ENCODE measurements around the gene ATP8B4.

DNA sequence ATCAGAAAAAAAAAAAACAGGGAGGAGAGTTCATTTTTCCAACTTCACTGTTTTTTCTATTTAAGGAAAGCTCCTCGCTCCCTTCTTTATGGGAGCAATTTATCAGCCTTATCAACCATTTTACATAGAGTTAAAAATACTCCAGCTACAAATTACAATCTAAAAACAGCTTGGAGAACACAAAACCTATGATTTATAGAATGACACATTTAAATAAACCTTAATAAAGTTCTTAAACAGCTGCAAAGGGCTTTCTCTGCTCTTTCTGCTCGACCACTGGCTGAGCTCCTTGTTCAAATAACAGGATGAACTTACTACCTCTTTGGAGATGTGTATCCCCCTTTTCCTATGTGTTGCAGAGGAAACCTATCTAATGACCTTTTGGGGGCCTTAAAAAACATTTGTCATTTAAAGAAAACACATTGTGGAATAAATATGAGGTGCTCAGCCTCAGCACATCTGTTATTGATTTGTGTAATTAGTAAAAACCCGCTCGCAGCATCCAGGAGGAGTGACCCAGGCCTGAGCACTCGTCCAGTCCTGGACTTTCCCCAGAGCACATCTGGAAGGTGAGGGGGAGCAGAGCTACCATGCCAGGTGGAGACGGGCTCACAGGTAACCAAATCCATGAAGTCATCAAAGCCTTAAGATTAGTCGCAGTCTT lies 231.2 kb downstream of the ATP8B4 start:
- TF ChIP-seq, protein P1, sequence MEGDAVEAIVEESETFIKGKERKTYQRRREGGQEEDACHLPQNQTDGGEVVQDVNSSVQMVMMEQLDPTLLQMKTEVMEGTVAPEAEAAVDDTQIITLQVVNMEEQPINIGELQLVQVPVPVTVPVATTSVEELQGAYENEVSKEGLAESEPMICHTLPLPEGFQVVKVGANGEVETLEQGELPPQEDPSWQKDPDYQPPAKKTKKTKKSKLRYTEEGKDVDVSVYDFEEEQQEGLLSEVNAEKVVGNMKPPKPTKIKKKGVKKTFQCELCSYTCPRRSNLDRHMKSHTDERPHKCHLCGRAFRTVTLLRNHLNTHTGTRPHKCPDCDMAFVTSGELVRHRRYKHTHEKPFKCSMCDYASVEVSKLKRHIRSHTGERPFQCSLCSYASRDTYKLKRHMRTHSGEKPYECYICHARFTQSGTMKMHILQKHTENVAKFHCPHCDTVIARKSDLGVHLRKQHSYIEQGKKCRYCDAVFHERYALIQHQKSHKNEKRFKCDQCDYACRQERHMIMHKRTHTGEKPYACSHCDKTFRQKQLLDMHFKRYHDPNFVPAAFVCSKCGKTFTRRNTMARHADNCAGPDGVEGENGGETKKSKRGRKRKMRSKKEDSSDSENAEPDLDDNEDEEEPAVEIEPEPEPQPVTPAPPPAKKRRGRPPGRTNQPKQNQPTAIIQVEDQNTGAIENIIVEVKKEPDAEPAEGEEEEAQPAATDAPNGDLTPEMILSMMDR (optimal IDR thresholded peaks at IDR 0.05 in 1 of 3, IDR thresholded peaks at IDR 0.05 in 1 of 3, conservative IDR thresholded peaks at IDR 0.05 in 1 of 3; ENCODE audit: extremely low read depth in 1 of 3, insufficient read depth in 2 of 3, low read length in 3 of 3) = no peak
- no peak for TF ChIP-seq EZH2 (IDR thresholded peaks at IDR 0.05; ENCODE audit: low read length)
